HFFc6 (cell line): ENCODE data around the gene TPM3. TPM values are rescaled to one million over a fixed set of nuclear protein-coding genes. Genes with fewer than 3 reads are reported as not detected.

Experiments
- DNase-seq: peaks from one replicate; pipeline ENCODE4 v3.0.0-alpha.2; 2018
- H3K27ac Mint-ChIP-seq: 2 replicates; pipeline ENCODE4 v1.8.0; 2020; ENCODE audit warnings: mild to moderate bottlenecking, mixed read lengths
- H3K27me3 Mint-ChIP-seq: 2 replicates; pipeline ENCODE4 v1.8.0; 2021; ENCODE audit warnings: mild to moderate bottlenecking, moderate library complexity, mixed read lengths; ENCODE audit not compliant: insufficient read depth
- H3K36me3 Mint-ChIP-seq: 2 replicates; pipeline ENCODE4 v1.8.0; 2021; ENCODE audit warnings: low read depth, mixed read lengths
- H3K4me1 Mint-ChIP-seq: 2 replicates; pipeline ENCODE4 v1.8.0; 2020; ENCODE audit warnings: low read depth, mixed read lengths
- H3K4me3 Mint-ChIP-seq: 2 replicates; pipeline ENCODE4 v1.8.0; 2020; ENCODE audit warnings: mild to moderate bottlenecking, moderate library complexity, mixed read lengths
- H3K9me3 Mint-ChIP-seq: 2 replicates; pipeline ENCODE4 v1.8.0; 2020; ENCODE audit warnings: mild to moderate bottlenecking, mixed read lengths
- CTCF ChIP-seq: fragments of 200-600 bp; sonication (generic); IDR thresholded peaks from 2 replicates; pipeline ENCODE4 v1.5.0; 2021; ENCODE audit warnings: antibody characterized with exemption, mild to moderate bottlenecking
- total RNA-seq, 6 experiments: library from RNA; stranded (reverse); fragmentation: NEBNext Ultra II Directional; extraction: Animal tissue kit (Norgen Biotek cat#: 25700); gene quantifications; 2 replicates in 1 of 6; 3 replicates in 5 of 6; pipeline ENCODE4 v1.2.3, GENCODE V29; 2021

Gene TPM3
- total RNA-seq, 6 experiments from 2014 or later: 503 to 809 (median 701) TPM

- H3K4me3 Mint-ChIP-seq: peak overlapping the region; percentile 99
- TF ChIP-seq CTCF: no peak
- peaks cover 4% of the 10 kb centered on the region for H3K27me3 Mint-ChIP-seq
- DNase-seq: no peak
- H3K36me3 Mint-ChIP-seq: peaks cover 57% of the 10 kb centered on the region
- H3K4me1 Mint-ChIP-seq: peaks cover 77% of the 10 kb centered on the region
- no peaks in the 10 kb centered on the region; the same call in 1 of the 2 replicates for H3K9me3 Mint-ChIP-seq
- H3K27ac Mint-ChIP-seq: peak overlapping the region; percentile 19
These were observed 11.8 kb downstream of the TPM3 start for GRCh38 chr1:154179946-154180687.

- Mint-ChIP-seq H3K36me3 (peaks cover 57% of the 10 kb centered on the region), H3K27ac (peak overlapping the region; percentile 19), H3K4me3 (peak overlapping the region; percentile 99), H3K9me3 (no peaks in the 10 kb centered on the region; the same call in 1 of the 2 replicates), H3K4me1 (peaks cover 77% of the 10 kb centered on the region), H3K27me3 (peaks cover 4% of the 10 kb centered on the region)
- DNase-seq: no peak
- no peak for TF ChIP-seq CTCF
These were observed 12.7 kb downstream of the TPM3 start for GRCh38 chr1:154178911-154179811.

GRCh38 chr1:154178013-154178412, 13.9 kb downstream of the TPM3 start:
- Mint-ChIP-seq H3K27me3 (peaks cover 4% of the 10 kb centered on the region), H3K9me3 (no peaks in the 10 kb centered on the region; the same call in 1 of the 2 replicates), H3K4me3 (0 out of 2 replicates have a peak overlapping the region, but pooled peaks have one; percentile 0), H3K36me3 (peaks cover 57% of the 10 kb centered on the region), H3K27ac (peak overlapping the region; percentile 19), H3K4me1 (peaks cover 69% of the 10 kb centered on the region)
- no peak for TF ChIP-seq CTCF
- DNase-seq: no peak

GRCh38 chr1:154176337-154176736, 15.6 kb downstream of the TPM3 start:
- H3K9me3 Mint-ChIP-seq: no peaks in the 10 kb centered on the region
- H3K27ac Mint-ChIP-seq: peak overlapping the region; percentile 70
- no peaks in the 10 kb centered on the region; the same call in none of the 2 replicates for H3K27me3 Mint-ChIP-seq
- no peak for TF ChIP-seq CTCF
- DNase-seq: peak; percentile 81
- peaks cover 72% of the 10 kb centered on the region for H3K4me1 Mint-ChIP-seq
- peaks cover 58% of the 10 kb centered on the region for H3K36me3 Mint-ChIP-seq
- peak overlapping the region; percentile 58 for H3K4me3 Mint-ChIP-seq

GRCh38 chr1:154174654-154175053, 17.2 kb downstream of the TPM3 start:
- no peak overlapping the region for H3K4me3 Mint-ChIP-seq
- peaks cover 66% of the 10 kb centered on the region for H3K4me1 Mint-ChIP-seq
- no peak for TF ChIP-seq CTCF
- no peaks in the 10 kb centered on the region for H3K9me3 Mint-ChIP-seq
- peak overlapping the region; percentile 40; the same call in 1 of the 2 replicates for H3K27ac Mint-ChIP-seq
- H3K27me3 Mint-ChIP-seq: no peaks in the 10 kb centered on the region; the same call in none of the 2 replicates
- DNase-seq: no peak
- H3K36me3 Mint-ChIP-seq: peaks cover 61% of the 10 kb centered on the region
